SU-DHL-6 (cell line): ENCODE results near the gene CNR1.

Experiments used
- CTCF ChIP-seq: fragments of 200-600 bp; sonication (generic); IDR thresholded peaks from one replicate; pipeline ENCODE4 v1.5.1; 2017; ENCODE audit warnings: antibody characterized with exemption, mild to moderate bottlenecking, low read length, moderate library complexity; ENCODE audit not compliant: insufficient read depth, poor library complexity, severe bottlenecking
- EZH2phosphoT487 ChIP-seq: fragments of 200-600 bp; sonication (generic), shearing (Covaris generic); conservative IDR thresholded peaks from 2 replicates; pipeline ENCODE4 v1.6.1; 2018; ENCODE audit warnings: mild to moderate bottlenecking, antibody characterized with exemption, low read length, moderate library complexity, mixed read lengths

DNA sequence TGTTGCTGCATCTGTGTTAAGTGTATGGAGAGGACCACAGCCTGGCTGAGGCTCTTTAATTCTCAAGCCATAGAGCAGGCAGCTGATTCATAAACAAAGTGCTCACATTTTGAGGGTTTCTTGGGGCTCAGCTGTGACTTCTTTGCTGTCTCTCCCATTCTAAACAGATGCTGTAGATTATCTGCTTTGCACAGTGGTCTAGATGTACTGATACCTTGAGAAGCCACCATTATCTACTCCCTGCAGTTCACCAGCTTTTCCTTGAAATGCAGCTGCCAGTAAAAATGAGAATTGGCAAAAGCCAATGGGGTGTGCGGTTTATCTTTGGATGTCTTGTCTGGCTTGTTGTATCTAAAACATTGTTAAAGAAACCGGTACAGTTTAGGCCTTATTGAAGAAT, 5.2 kb upstream of the CNR1 start:
- no peak for TF ChIP-seq CTCF
- no peak for TF ChIP-seq EZH2phosphoT487
